GM19240 (cell line): ENCODE measurements around the gene SLC25A25.
"Not testable (repeated sequence)": the region's sequence is repeated elsewhere in the genome, so short reads cannot be mapped to it uniquely, and the experiment has no call there.

Experiments
- DNase-seq: peaks from one replicate; pipeline ENCODE4 v3.0.0; 2011; ENCODE audit warnings: low spot score; ENCODE audit not compliant: insufficient read length

The SLC25A25 gene

GRCh38 chr9:128051932-128052709 lies 15.9 kb upstream of the SLC25A25 start:
- no peak for DNase-seq

DNA sequence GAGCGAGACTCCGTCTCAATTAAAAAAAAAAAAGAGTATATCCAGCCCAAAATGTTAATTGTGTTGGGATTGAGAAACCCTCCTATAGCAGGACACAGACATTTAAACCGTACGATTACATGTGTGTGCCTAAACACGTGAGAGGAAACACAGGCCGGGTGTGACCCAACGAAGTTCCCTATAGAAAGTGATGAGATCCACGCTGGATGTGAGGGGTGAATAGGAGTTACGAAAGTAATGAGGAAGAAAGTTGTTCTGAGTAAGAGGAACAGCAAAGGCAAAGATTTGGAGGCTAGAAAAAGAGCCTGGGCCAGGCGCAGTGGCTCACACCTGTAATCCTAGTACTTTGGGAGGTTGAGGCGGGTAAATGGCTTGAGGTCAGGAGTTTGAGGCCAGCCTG lies 14.5 kb upstream of the SLC25A25 start:
- no peak for DNase-seq

- no peak for DNase-seq
Measured at GRCh38 chr9:128054087-128054486, 13.9 kb upstream of the SLC25A25 start.

DNA sequence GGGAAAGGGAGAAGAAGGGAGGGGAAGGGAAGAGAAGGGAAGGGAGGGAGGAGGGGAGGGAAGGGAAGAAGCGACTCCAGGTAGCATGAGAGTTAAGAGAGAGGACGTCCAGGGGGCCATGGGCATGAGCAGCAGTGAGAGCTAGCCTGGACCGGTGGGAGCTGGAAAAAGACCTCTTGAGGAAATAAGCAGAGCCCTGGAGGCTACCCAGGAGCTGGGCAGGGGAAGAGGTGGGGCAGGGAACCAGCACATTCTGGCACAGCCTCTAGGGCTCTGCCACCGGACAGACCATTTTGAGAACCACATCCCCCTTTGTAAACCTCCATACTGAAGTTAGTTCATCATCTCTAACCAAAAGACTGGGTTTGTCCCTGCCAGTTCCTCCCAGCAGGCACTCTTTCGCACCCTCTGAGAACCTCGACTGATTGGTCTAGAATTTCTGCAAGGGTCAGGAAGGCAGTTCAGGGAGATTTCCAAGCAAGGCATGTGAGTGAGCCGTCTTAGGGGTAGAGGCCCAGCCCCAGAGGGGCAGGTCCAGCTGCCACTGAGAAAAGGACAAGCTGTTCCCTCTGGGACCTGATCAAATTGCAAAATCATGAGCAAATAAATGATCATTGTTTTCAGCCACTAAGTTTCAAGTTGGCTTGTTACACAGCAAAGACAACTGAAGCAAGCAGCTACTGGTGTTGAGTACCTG lies 12.5 kb upstream of the SLC25A25 start:
- no peak for DNase-seq

DNA sequence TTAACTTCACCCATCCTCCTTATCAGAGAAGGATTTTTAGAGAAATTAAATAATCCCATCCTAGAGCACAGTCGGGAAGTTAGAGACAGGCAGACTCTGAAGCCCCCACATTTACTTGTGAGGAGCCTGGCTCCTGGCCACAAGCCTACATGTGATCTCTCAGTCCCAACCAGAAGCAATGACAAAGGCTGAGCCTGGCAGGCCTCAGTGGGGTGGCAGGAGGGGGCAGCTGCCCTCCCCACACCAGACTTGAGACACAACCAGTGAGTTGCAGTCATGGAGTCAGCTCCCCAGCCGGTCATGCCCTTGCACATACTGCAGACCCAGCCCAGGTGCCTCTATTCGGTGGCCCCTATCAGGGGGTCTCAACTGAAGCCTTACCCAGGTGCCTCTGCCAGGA lies 11.9 kb upstream of the SLC25A25 start:
- DNase-seq, result no peak

- DNase-seq, result no peak
Measured at GRCh38 chr9:128056887-128057723, 10.9 kb upstream of the SLC25A25 start.

GRCh38 chr9:128057724-128058409 lies 10.2 kb upstream of the SLC25A25 start:
- DNase-seq, result no peak

DNA sequence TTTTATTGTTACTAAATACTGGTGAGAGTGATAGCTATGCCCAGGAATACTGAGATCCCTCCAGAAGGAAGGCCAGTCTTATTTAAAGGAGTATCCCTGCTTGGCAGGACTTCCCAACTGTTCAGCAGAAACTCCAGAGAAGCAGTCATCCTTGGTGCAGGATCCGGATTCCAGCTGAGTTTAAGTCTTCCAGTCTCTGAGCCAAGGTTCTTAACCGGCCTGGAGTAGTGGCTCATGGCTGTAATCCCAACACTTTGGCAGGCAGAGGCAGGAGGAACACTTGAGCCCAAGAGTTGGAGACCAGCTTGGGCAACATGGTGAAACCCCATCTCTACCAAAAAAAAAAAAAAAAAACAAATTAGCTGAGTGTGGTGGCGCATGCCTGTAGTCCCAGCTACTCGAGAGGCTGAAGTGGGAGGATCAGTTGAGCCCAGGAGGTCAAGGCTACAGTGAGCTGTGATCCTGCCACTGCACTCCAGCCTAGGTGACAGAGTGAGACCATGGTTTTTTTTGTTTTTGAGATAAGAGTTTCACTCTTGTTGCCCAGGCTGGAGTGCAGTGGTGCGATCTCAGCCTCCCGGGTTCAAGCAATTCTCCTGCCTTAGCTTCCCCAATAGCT lies 8.6 kb upstream of the SLC25A25 start:
- no peak for DNase-seq

DNA sequence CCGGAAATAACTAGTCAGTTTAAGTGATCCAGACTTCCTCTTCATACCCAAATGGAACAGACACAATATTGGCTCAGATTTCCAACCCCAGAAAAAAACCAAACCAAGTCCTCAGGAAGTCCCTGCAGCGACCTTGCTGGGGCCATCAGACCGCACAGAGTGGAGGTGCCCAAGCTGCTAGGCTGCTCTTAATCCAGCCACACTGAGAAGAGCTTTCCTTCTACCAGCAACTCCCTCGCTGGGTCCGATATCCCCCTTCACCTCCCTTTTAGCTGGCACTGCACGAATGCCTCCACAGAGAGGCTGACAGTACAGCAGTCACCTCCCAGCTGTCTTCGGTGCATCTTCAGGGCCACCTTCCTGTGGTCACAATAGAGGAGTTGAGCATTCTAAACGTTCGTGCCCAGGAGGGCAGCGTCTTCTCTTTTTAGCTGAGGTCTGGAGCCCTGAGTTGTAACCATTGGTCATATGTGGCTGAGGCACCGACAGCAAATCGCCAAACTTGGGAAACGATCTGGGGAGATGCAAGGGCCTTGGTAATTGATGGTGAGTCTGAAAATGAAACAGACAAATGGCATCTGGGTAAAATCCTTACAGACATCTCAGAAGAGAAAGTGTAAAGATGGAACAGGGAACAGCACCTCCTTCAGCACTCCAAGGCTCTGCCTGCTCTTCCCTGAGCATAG lies 6.6 kb upstream of the SLC25A25 start:
- DNase-seq, result no peak

- no peak for DNase-seq
Measured at GRCh38 chr9:128062279-128062678, 5.8 kb upstream of the SLC25A25 start.

DNA sequence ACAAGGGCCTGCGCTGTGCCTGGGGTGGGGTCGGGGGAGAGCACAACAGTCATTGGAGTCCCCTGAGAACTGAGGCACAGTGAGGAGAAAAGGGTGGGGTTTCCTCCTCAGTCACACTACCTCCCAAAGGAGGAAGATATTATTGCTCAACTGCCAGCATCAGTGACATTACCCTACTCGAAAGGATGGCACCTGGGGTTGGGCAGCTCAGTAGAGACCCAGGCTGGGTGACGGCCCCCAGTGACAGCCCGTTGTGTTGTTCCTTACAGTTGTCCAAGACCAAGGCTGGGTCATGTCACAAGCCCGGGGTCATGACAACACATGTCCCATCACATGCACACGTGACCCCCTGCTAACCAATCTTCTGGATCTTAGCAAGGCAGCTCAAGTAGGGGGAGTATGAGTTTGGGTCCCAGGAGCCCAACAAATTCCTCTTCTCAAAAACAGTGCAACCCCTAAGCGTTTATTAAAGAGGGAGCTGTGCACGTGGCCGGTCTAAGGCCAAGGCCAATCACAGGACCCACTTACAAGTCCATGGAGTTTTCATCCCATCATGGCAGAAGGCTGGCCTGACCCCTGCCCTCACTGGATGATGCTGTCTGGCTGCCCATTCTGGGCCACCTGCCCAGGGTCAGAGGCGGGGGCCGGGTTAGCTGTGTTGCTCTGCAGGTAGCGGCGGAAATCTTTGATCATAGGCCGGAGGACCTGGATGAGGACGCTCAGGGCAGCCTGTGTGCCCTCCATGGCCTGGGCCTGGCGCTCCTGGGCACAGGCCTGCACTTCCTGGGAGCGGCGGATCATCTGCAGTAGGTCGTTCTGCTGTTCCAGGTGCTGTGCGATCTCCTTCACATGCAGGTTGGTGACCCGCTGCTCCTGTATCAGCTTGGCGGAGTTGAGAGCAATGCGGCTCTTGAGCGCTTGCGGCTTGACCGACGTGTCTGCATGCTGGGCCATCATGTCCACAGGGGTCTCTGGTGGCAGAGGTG lies 4.9 kb upstream of the SLC25A25 start:
- no peak for DNase-seq

- no peak for DNase-seq
Measured at GRCh38 chr9:128065907-128066712, 1.9 kb upstream of the SLC25A25 start.

DNA sequence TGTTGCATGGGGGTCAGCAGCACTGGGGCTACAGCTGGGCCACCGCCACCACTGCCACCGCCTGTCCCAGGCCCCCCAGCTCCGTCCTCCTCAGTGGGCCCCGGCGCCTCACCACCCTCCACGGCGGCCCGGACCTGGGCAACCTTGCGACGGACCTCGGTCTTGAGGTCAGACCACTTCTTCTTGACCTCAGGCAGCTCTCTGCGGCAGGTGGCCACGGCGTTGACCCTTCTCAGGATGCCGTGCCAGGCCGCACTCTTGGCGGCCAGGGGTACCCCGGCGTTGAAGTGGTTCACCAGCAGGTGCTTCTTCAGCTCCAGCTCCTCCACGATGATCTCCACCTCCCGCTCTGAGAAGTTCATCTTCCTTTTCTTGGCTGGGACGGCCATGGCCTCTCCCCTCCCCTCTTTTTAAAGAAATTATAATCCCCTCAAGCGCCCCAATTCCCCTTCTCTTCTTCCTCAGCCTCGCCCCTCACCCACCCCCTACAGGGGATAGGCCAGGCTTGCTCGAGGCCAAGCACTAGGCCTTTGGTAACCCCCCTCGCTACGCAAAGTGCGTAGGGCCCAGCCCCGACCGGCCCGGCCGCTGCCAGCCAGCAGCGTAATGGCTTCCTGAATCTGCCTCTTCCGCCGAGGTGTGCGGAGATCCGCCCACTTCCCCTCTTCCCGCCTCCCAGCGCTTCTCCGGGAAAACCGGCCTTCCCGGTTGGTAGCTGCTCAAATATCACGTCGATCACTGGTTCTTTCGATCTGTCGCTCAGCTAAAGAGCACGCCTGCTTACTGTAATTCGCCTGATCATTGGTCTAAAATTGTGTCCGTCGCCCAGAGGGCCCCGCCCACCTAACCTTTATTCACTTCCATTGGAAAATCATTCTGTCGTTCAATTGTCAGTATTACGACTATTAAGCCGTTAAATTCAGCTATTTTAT lies 1.1 kb upstream of the SLC25A25 start, which contains the start of gene NAIF1:
TSS of gene NAIF1 (minus strand) at position 608 of the 932 bp plus-strand sequence. CDS start at position 389, 219 bp downstream.
- peak; percentile 83 for DNase-seq

- no peak for DNase-seq
Measured at GRCh38 chr9:128068386-128069205, 564 bp downstream of the SLC25A25 start.

DNA sequence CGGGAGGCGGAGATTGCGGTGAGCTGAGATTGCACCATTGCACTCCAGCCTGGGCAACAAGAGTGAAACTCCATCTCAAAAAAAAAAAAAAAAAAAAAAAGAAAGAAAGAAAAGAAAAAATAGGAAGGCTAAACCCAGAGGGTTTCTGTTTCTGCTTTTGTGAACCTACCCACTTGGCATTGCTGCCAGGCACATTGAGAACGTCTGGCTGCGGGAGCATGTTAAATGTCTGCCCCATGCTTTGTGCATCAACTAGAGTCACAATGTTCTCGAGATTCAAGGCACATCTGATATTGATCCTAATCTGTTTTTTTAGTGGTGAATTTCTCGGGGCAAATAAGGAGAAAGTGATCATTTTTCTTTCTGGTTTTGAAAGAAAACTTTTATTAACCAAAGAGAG lies 2.8 kb downstream of the SLC25A25 start:
- DNase-seq, result no peak

GRCh38 chr9:128071475-128071874 lies 3.4 kb downstream of the SLC25A25 start:
- DNase-seq, result not testable (repeated sequence)
